Adrenal gland (tissue), 12 donors: ENCODE results near the gene SMIM12. TPM values are rescaled to one million over a fixed set of nuclear protein-coding genes. Genes with fewer than 3 reads are reported as not detected.
"Not testable (repeated sequence)": the region's sequence is repeated elsewhere in the genome, so short reads cannot be mapped to it uniquely, and the experiment has no call there.

Source experiments
- DNase-seq, 7 donors: peaks; one replicate each; pipeline ENCODE4 v3.0.0-alpha.2; 2019 to 2020
- H3K27ac ChIP-seq, 5 donors: fragments of 200-600 bp; sonication (generic) in 4 of 5; 1 replicate in 3 of 5; 2 replicates in 2 of 5; pipeline versions ENCODE4 v1.5.1 to v1.8.0; 2016 to 2020; ENCODE audit warnings: mild to moderate bottlenecking in 1 of 5
- H3K27me3 ChIP-seq: fragments of 200-600 bp; 2 replicates; pipeline ENCODE4 v1.8.0; 2021
- H3K36me3 ChIP-seq, 2 donors: fragments of 200-600 bp; replicated peaks in 1 of 2; 1 replicate in 1 of 2; 2 replicates in 1 of 2; pipeline versions ENCODE4 v1.5.1 to v1.8.0; 2018 to 2022
- H3K4me1 ChIP-seq, 2 donors: fragments of 200-600 bp; replicated peaks in 1 of 2; 1 replicate in 1 of 2; 2 replicates in 1 of 2; pipeline versions ENCODE4 v1.5.1 to v1.8.0; 2018 to 2021
- H3K4me3 ChIP-seq, 4 donors: fragments of 200-600 bp; sonication (generic) in 3 of 4; one replicate each; pipeline ENCODE4 v1.5.1; 2016 to 2018
- H3K9me3 ChIP-seq, 3 donors: fragments of 200-600 bp; sonication (generic) in 1 of 3; replicated peaks in 1 of 3; 1 replicate in 2 of 3; 2 replicates in 1 of 3; pipeline versions ENCODE4 v1.5.1 to v1.8.0; 2016 to 2021
- POLR2A ChIP-seq, 2 donors: fragments of 450-650 bp; IDR thresholded peaks; one replicate each; pipeline ENCODE4 v1.6.1; 2017; ENCODE audit warnings: antibody characterized with exemption in 2 of 2, mild to moderate bottlenecking in 2 of 2, moderate library complexity in 1 of 2
- WGBS, 4 donors: extraction: QIAGEN DNeasy Blood & Tissue Kit in 2 of 4; methylation state at CpG; one replicate each; pipeline versions ENCODE4 v1.1.5 to v1.1.7; 2013 to 2017; 5-methylcytosine and 5-hydroxymethylcytosine counted together
- intact Hi-C, 2 donors: fragments of 100-400 bp; cut with DNase I; formaldehyde crosslinking; loops; one replicate each; pipeline versions ENCODE4 v1.14.1 to v1.15.0; 2022 to 2023
- polyA plus RNA-seq, 3 donors: library from polyadenylated mRNA; stranded (reverse); fragments of 200-250 nt in 2 of 3; fragments of 350-450 nt in 1 of 3; fragmentation: Illumina TruSeq in 1 of 3; extraction: RNeasy Lipid Tissue Mini Kit (QIAGEN cat#74804) in 1 of 3; gene quantifications; one replicate each; pipeline ENCODE4 v1.2.3, GENCODE V29; 2013 to 2014
- total RNA-seq, 9 donors: library from RNA; depleted of rRNA in 4 of 9; stranded (reverse); fragments of >200 nt in 4 of 9; fragments of 120-200 nt in 1 of 9; fragmentation: NEBNext Ultra II Directional in 1 of 9; extraction: Animal tissue kit (Norgen Biotek cat#: 25700) in 1 of 9; gene quantifications; one replicate each; pipeline versions ENCODE4 v1.1.0 to v1.2.4, GENCODE V29; 2013 to 2023
- TF ChIP-seq, protein P1 (sequence below), 6 experiments: fragments of 450-650 bp in 4 of 6; fragments of 200-600 bp in 2 of 6; sonication (generic) in 1 of 6; IDR thresholded peaks; 1 replicate in 5 of 6; 2 replicates in 1 of 6; pipeline versions ENCODE4 v1.5.1 to v1.8.0; 2016 to 2021; ENCODE audit warnings: antibody characterized with exemption in 6 of 6, mild to moderate bottlenecking in 2 of 6, moderate library complexity in 1 of 6
- donor health status: healthy with polysubstance abuse.
- donor health status: Bipolar disorder and iron deficiency.
- donor health status: DM: yes; HTN: yes; CAD: no.
- donor health status: DM: no; HTN: no; CAD: no.
- donor health status: DM: no; HTN: no; CAD: no.
- donor health status: DM: yes; HTN: yes; CAD: no.

The SMIM12 gene
- total and polyA plus RNA-seq, 12 donors = 16.2 to 129 (median 50.5) TPM

DNA sequence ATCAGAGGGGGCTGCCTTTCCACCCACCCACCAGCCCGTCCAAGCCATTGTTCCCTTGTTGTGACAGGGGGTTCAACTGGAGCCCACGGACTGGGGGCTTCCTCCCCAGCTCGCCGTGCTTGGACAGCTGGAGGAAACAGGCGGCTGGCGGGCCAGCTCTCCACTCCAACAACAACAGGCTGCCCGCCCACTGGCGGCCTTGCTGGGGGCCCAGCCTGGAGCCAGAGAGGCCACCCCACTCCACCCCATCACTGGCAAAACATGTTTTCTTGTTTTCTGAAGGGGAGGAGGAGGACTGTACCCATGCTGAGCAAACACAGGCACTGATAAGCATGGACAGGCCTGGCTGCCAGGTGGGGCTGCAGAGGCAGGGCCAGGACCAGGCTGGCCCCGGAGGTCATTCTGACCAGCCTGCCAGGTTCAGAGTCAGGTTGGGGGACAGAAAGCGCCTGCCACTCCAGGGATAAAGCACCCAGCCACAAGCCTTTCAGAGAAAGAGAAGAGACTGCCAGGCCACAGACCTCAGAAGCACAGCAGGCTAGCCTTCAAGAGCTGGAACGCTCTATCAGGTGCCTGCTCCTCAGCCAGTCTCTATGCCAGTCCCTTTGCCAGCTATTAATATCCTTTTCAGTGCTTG, 34.0 kb downstream of the SMIM12 start:
- no peak for DNase-seq
- Histone ChIP-seq H3K9me3 (no peaks in the 10 kb centered on the region), H3K36me3 (no peaks in the 10 kb centered on the region), H3K27me3 (no peaks in the 10 kb centered on the region), H3K4me3 (no peak overlapping the region), H3K4me1 (peaks cover 0 to 10% of the 10 kb centered on the region in 2 donors), H3K27ac (peak overlapping the region in 2 of 5 donors; percentile 30 to 39)
- intact Hi-C loops = no loop called here
- WGBS, 4 donors = 53 to 75% (median 57%) methylated on average over 2 to 11 of the region's 11 CpGs
- no peak for TF ChIP-seq POLR2A (IDR thresholded peaks at IDR 0.05)
- TF ChIP-seq, protein P1, sequence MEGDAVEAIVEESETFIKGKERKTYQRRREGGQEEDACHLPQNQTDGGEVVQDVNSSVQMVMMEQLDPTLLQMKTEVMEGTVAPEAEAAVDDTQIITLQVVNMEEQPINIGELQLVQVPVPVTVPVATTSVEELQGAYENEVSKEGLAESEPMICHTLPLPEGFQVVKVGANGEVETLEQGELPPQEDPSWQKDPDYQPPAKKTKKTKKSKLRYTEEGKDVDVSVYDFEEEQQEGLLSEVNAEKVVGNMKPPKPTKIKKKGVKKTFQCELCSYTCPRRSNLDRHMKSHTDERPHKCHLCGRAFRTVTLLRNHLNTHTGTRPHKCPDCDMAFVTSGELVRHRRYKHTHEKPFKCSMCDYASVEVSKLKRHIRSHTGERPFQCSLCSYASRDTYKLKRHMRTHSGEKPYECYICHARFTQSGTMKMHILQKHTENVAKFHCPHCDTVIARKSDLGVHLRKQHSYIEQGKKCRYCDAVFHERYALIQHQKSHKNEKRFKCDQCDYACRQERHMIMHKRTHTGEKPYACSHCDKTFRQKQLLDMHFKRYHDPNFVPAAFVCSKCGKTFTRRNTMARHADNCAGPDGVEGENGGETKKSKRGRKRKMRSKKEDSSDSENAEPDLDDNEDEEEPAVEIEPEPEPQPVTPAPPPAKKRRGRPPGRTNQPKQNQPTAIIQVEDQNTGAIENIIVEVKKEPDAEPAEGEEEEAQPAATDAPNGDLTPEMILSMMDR (IDR thresholded peaks at IDR 0.05) = no peak

DNA sequence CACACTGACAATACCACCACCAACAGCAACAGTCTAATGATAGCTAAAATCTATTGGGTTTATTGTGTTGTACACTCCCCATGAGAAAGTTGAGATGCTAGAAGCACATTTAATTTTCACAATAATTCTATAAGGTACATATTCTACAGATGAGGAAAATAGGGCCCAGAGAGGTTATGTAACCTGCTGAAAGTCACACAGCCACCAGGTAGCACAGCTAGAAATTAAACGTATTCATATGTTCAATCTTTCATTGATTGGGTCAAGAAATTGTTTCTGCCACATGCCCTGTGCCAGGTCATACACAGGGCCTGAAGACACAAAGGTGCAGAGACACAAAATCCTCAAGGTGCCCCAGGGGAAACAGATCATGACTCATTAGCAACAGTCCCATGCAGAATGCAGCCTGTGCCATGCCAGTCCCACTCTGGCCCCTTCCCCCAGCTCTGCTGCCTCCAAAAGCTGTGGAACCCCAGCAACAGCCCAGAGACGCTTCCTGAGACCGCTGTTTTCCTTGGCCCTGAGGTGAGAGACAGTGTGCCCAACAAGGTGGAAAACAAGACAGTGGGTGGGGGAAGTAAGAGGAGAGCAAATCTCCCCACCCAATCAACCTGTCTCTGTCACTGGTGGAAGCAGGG, 34.6 kb downstream of the SMIM12 start:
- WGBS, 4 donors = 88 to 95% (median 93%) methylated on average over 3 of the region's 3 CpGs
- no peaks in the 10 kb centered on the region for H3K36me3 ChIP-seq
- no peaks in the 10 kb centered on the region for H3K9me3 ChIP-seq
- H3K27ac ChIP-seq = peak overlapping the region in 2 of 5 donors; percentile 30 to 39
- TF ChIP-seq, protein P1 (IDR thresholded peaks at IDR 0.05) = no peak
- no peak for TF ChIP-seq POLR2A (IDR thresholded peaks at IDR 0.05)
- H3K27me3 ChIP-seq = no peaks in the 10 kb centered on the region
- DNase-seq = no peak
- intact Hi-C loops = no loop called here
- no peak overlapping the region for H3K4me3 ChIP-seq
- H3K4me1 ChIP-seq = peaks cover 0 to 10% of the 10 kb centered on the region in 2 donors

DNA sequence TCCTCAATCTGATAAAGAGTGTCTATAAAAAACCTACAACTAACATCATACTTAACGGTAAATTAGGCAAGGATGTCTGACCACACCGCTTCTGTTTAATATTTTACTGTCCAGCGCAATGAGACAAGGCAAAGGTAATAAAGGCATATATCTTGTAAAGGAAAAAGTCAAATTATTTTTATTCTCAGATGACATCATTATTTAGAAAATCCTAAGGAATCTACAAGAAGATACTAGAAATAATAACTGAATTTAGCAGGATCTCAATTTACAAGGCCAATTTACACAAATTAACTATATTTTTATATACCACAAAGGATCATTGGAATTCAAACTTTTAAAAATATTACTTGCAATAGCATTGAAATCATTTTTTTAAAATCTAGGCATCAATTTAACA, 37.3 kb downstream of the SMIM12 start:
- H3K4me3 ChIP-seq = no peak overlapping the region
- no peaks in the 10 kb centered on the region for H3K9me3 ChIP-seq
- H3K27me3 ChIP-seq = no peaks in the 10 kb centered on the region
- no peaks in the 10 kb centered on the region for H3K36me3 ChIP-seq
- peaks cover 0 to 10% of the 10 kb centered on the region in 2 donors for H3K4me1 ChIP-seq
- 81 to 84% (median 82%) methylated on average over 3 of the region's 3 CpGs for WGBS, 4 donors
- no peak for TF ChIP-seq POLR2A (IDR thresholded peaks at IDR 0.05)
- TF ChIP-seq, protein P1 (IDR thresholded peaks at IDR 0.05) = no peak
- DNase-seq = no peak
- intact Hi-C loops = no loop called here
- no peak overlapping the region for H3K27ac ChIP-seq

DNA sequence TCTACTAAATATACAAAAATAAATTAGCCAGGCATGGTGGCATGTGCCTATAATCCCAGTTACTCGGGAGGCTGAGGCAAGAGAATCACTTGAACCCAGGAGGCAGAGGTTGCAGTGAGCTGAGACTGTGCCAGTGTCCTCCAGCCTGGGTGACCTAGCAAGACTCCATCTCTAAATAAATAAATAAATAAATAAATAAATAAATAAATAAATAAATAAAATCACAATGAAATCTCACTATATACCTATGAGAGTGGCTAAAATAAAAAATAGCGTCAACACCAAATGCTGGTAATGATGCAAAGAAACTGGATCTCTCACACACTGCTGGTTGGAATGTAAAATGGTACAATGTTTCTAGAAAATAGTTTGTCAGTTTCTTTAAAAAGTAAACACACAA, 40.7 kb downstream of the SMIM12 start:
- H3K4me1 ChIP-seq, DNase-seq, H3K36me3 ChIP-seq, H3K27me3 ChIP-seq, intact Hi-C loops, H3K4me3 ChIP-seq, H3K9me3 ChIP-seq, H3K27ac ChIP-seq: not testable (repeated sequence)
- 95 to 99% (median 97%) methylated on average over 2 of the region's 2 CpGs for WGBS, 4 donors

DNA sequence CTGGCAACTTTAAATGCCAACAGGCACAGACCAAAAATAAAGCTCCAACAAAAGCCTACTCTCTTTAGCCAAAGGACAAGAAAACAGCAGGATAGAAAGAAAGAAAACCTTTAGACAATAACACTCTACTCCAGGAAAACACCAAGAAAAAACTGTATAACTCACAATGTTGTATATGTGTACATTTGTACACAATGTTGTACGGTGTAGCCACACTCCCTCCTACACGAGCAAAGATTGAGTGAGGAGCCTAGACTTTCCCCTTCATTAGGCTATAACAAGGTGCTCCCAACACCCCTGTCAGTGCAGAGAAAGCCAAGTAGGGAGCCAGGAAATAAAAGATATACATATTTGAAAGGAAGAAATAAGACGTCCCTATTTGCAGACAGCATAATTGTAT, 42.8 kb downstream of the SMIM12 start:
- Histone ChIP-seq H3K36me3 (no peaks in the 10 kb centered on the region), H3K27me3 (no peaks in the 10 kb centered on the region), H3K9me3 (no peaks in the 10 kb centered on the region), H3K4me3 (no peak overlapping the region), H3K27ac (no peak overlapping the region), H3K4me1 (no peaks in the 10 kb centered on the region)
- 71 to 79% (median 77%) methylated on average over 3 of the region's 3 CpGs for WGBS, 4 donors
- DNase-seq = no peak
- intact Hi-C loops = no loop called here
- TF ChIP-seq, protein P1 (IDR thresholded peaks at IDR 0.05) = no peak
- no peak for TF ChIP-seq POLR2A (IDR thresholded peaks at IDR 0.05)
